ENCODE results near the gene PIP4K2A. TPM values are rescaled to one million over a fixed set of nuclear protein-coding genes. Genes with fewer than 3 reads are reported as not detected.

Gene PIP4K2A
- polyA plus RNA-seq, 2 donors: 4.0 to 6.1 TPM

DNA sequence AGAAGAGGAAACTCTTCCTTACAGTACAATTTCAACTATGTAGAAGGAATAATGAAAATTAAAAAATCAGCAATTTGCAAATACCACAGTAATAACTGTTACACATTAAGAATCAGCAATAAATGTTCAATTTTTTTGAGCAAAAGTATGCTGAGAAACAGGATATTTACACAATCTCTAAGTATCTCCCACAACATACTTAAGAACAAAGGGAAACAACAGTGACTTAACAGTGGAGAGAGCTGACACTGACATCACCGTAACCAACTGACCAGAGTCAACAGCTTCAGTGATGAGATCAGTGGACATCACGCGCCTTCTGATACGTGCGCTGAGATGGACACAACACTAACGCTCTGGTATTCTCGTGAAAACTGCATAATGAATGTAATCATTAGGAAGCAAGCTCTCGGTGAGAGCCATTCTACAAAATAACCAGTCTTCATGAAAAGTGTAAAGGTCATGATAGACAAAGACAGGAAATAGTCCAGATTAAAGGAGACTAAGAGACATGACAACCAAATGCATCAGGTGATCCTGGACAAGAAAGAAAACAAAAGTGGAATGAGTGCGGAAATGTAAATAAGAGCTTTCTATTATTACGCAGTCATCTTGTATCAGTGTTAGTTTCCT is 82.6 kb downstream of the PIP4K2A start:
- H3K4me3 ChIP-seq (ENCODE audit: low read depth in 1 of 2, low read length in 2 of 2): no peak overlapping the region
- no peak overlapping the region for H3K27ac ChIP-seq (ENCODE audit: low read depth in 2 of 2, low read length in 1 of 2)
- 83 to 85% methylated on average over 10 of the region's 10 CpGs for WGBS, 2 donors
- H3K4me1 ChIP-seq (ENCODE audit: control insufficient read depth in 2 of 2, insufficient read depth in 2 of 2, low read length in 1 of 2): peaks cover 0 to 4% of the 10 kb centered on the region in 2 donors
- no peaks in the 10 kb centered on the region for H3K27me3 ChIP-seq (ENCODE audit: control insufficient read depth in 1 of 2, insufficient read depth in 2 of 2, low read length in 2 of 2)
- no peaks in the 10 kb centered on the region for H3K9me3 ChIP-seq (ENCODE audit: control insufficient read depth in 2 of 2, insufficient read depth in 1 of 2, low read depth in 1 of 2, low read length in 1 of 2)
- H3K36me3 ChIP-seq (ENCODE audit: control insufficient read depth in 2 of 2, insufficient read depth in 2 of 2, low read length in 1 of 2): no peaks in the 10 kb centered on the region

- Histone ChIP-seq H3K27me3 (ENCODE audit: control insufficient read depth in 1 of 2, insufficient read depth in 2 of 2, low read length in 2 of 2) (no peaks in the 10 kb centered on the region), H3K36me3 (ENCODE audit: control insufficient read depth in 2 of 2, insufficient read depth in 2 of 2, low read length in 1 of 2) (no peaks in the 10 kb centered on the region), H3K4me1 (ENCODE audit: control insufficient read depth in 2 of 2, insufficient read depth in 2 of 2, low read length in 1 of 2) (peaks cover 0 to 2% of the 10 kb centered on the region in 2 donors), H3K9me3 (ENCODE audit: control insufficient read depth in 2 of 2, insufficient read depth in 1 of 2, low read depth in 1 of 2, low read length in 1 of 2) (no peaks in the 10 kb centered on the region), H3K27ac (ENCODE audit: low read depth in 2 of 2, low read length in 1 of 2) (peak overlapping the region in 1 of 2 donors; percentile 65), H3K4me3 (ENCODE audit: low read depth in 1 of 2, low read length in 2 of 2) (no peak overlapping the region)
- WGBS, 2 donors: 79 to 83% methylated on average over 3 of the region's 3 CpGs
Observed at GRCh38 chr10:22631185-22631584, 83.2 kb downstream of the PIP4K2A start.

- no peak overlapping the region for H3K4me3 ChIP-seq (ENCODE audit: low read depth in 1 of 2, low read length in 2 of 2)
- no peaks in the 10 kb centered on the region for H3K36me3 ChIP-seq (ENCODE audit: control insufficient read depth in 2 of 2, insufficient read depth in 2 of 2, low read length in 1 of 2)
- H3K4me1 ChIP-seq (ENCODE audit: control insufficient read depth in 2 of 2, insufficient read depth in 2 of 2, low read length in 1 of 2): peaks cover 0 to 2% of the 10 kb centered on the region in 2 donors
- no peaks in the 10 kb centered on the region for H3K9me3 ChIP-seq (ENCODE audit: control insufficient read depth in 2 of 2, insufficient read depth in 1 of 2, low read depth in 1 of 2, low read length in 1 of 2)
- no peaks in the 10 kb centered on the region for H3K27me3 ChIP-seq (ENCODE audit: control insufficient read depth in 1 of 2, insufficient read depth in 2 of 2, low read length in 2 of 2)
- no peak overlapping the region for H3K27ac ChIP-seq (ENCODE audit: low read depth in 2 of 2, low read length in 1 of 2)
- 72 to 77% methylated on average over 7 of the region's 7 CpGs for WGBS, 2 donors
Observed at GRCh38 chr10:22630234-22631174, 83.9 kb downstream of the PIP4K2A start.

DNA sequence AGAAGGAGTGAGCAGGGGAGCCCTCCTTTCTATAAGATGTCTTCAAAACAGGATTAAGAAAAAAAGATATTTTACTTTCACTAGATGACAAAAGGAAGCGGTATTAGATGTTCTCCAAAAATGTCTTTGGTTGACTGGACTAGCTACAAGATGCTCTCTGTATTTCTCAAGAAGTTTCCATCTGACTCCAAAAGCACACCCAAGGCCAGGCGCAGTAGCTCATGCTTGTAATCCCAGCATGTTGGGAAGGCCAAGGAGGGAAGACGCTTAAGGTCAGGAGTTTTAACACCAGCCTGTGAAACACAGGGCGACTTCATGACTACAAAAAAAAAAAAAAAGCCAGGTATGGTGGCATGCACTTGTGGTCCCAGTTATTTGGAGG is 84.5 kb downstream of the PIP4K2A start:
- no peaks in the 10 kb centered on the region for H3K9me3 ChIP-seq (ENCODE audit: control insufficient read depth in 2 of 2, insufficient read depth in 1 of 2, low read depth in 1 of 2, low read length in 1 of 2)
- H3K4me3 ChIP-seq (ENCODE audit: low read depth in 1 of 2, low read length in 2 of 2): no peak overlapping the region
- H3K36me3 ChIP-seq (ENCODE audit: control insufficient read depth in 2 of 2, insufficient read depth in 2 of 2, low read length in 1 of 2): no peaks in the 10 kb centered on the region
- 88 to 91% methylated on average over 4 of the region's 4 CpGs for whole genome bisulfite sequencing, 2 donors
- no peaks in the 10 kb centered on the region for H3K27me3 ChIP-seq (ENCODE audit: control insufficient read depth in 1 of 2, insufficient read depth in 2 of 2, low read length in 2 of 2)
- peaks cover 0 to 2% of the 10 kb centered on the region in 2 donors for H3K4me1 ChIP-seq (ENCODE audit: control insufficient read depth in 2 of 2, insufficient read depth in 2 of 2, low read length in 1 of 2)
- peak overlapping the region; percentile 14 to 15 for H3K27ac ChIP-seq (ENCODE audit: low read depth in 2 of 2, low read length in 1 of 2)

DNA sequence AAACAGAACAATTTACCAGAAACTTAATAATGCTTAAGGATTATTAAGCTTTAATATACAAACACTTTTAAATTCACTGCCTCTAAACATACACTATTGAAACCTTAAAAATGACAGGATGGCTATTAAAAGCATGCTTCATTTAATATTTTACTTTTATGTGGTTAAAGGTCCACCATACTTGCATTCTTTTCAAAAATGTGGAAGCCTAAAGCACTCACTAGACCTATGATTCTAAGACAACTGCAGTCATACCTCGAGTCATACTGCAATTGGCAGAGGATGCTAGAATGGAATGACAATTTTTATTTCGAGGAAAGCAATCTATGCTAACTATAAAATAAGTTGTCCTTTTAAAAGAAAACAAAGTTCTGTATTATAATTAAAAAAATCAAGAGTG is 85.3 kb downstream of the PIP4K2A start:
- WGBS, 2 donors: 70 to 82% methylated on average over 2 of the region's 2 CpGs
- H3K4me1 ChIP-seq (ENCODE audit: control insufficient read depth in 2 of 2, insufficient read depth in 2 of 2, low read length in 1 of 2): peaks cover 0 to 2% of the 10 kb centered on the region in 2 donors
- no peaks in the 10 kb centered on the region for H3K9me3 ChIP-seq (ENCODE audit: control insufficient read depth in 2 of 2, insufficient read depth in 1 of 2, low read depth in 1 of 2, low read length in 1 of 2)
- no peak overlapping the region for H3K27ac ChIP-seq (ENCODE audit: low read depth in 2 of 2, low read length in 1 of 2)
- H3K36me3 ChIP-seq (ENCODE audit: control insufficient read depth in 2 of 2, insufficient read depth in 2 of 2, low read length in 1 of 2): no peaks in the 10 kb centered on the region
- no peaks in the 10 kb centered on the region for H3K27me3 ChIP-seq (ENCODE audit: control insufficient read depth in 1 of 2, insufficient read depth in 2 of 2, low read length in 2 of 2)
- no peak overlapping the region for H3K4me3 ChIP-seq (ENCODE audit: low read depth in 1 of 2, low read length in 2 of 2)

DNA sequence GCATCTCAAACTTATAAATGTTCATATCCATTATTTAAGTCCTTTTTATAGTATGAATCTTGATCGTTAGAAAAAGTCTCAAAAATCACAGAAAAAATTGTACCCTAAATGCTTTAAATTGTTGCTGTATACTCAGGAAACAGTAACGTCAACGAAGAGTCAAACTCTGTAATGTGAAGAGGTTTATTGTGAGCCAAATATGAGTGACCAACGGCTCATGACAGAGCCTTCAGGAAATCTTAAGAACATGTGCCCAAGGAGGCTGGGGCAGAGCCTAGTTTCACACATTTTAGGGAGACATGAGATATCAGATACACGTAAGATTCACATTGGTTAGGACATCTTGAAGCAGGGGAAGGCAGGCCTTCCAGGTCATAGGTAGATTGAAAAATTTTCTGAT is 86.1 kb downstream of the PIP4K2A start:
- H3K9me3 ChIP-seq (ENCODE audit: control insufficient read depth in 2 of 2, insufficient read depth in 1 of 2, low read depth in 1 of 2, low read length in 1 of 2): no peaks in the 10 kb centered on the region
- no peak overlapping the region for H3K27ac ChIP-seq (ENCODE audit: low read depth in 2 of 2, low read length in 1 of 2)
- WGBS, 2 donors: 83 to 84% methylated on average over 5 of the region's 5 CpGs
- no peak overlapping the region for H3K4me3 ChIP-seq (ENCODE audit: low read depth in 1 of 2, low read length in 2 of 2)
- H3K27me3 ChIP-seq (ENCODE audit: control insufficient read depth in 1 of 2, insufficient read depth in 2 of 2, low read length in 2 of 2): no peaks in the 10 kb centered on the region
- peaks cover 0 to 6% of the 10 kb centered on the region in 2 donors for H3K4me1 ChIP-seq (ENCODE audit: control insufficient read depth in 2 of 2, insufficient read depth in 2 of 2, low read length in 1 of 2)
- no peaks in the 10 kb centered on the region for H3K36me3 ChIP-seq (ENCODE audit: control insufficient read depth in 2 of 2, insufficient read depth in 2 of 2, low read length in 1 of 2)

GRCh38 chr10:22626784-22627183 is 87.6 kb downstream of the PIP4K2A start:
- no peak overlapping the region for H3K27ac ChIP-seq (ENCODE audit: low read depth in 2 of 2, low read length in 1 of 2)
- H3K36me3 ChIP-seq (ENCODE audit: control insufficient read depth in 2 of 2, insufficient read depth in 2 of 2, low read length in 1 of 2): no peaks in the 10 kb centered on the region
- no peaks in the 10 kb centered on the region for H3K9me3 ChIP-seq (ENCODE audit: control insufficient read depth in 2 of 2, insufficient read depth in 1 of 2, low read depth in 1 of 2, low read length in 1 of 2)
- H3K4me3 ChIP-seq (ENCODE audit: low read depth in 1 of 2, low read length in 2 of 2): no peak overlapping the region
- H3K4me1 ChIP-seq (ENCODE audit: control insufficient read depth in 2 of 2, insufficient read depth in 2 of 2, low read length in 1 of 2): peaks cover 0 to 5% of the 10 kb centered on the region in 2 donors
- no peaks in the 10 kb centered on the region for H3K27me3 ChIP-seq (ENCODE audit: control insufficient read depth in 1 of 2, insufficient read depth in 2 of 2, low read length in 2 of 2)
- WGBS, 2 donors: 73 to 74% methylated on average over 2 of the region's 2 CpGs

DNA sequence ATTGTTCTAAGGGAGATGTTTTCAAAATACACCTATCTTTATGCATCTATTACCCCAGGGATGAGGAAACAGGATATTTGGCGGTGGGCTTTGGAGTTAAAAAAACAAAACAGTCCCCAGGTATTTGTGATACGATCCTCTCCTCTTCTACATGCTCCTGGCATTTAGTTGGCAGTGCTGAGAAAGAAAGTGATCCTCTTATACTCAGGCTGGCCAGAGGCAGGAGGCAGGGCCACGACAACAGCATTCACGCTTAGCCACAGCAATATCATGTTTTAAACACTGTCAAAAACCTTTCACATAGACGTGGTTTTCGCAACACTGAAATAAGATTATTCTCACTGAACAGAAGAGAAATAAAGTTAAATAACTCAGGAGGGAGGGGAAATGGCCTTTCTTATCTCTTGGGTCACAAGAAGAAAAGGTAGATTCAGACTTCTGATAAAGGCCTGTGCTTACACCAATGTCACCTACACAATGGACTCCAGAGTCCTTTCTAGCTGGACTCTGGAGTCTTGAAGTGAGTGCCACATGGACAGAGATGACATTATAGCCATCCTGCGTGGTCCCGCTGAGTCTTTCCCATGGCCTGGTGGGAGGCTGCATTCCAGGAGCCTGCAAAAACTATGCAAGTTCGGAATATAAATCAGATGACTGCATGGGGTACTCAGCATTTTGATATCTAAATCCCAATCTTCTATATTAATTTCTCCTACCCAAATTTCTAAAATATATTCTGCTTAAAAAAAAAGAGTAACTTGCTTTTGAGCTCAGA is 88.7 kb downstream of the PIP4K2A start:
- peaks cover 0 to 5% of the 10 kb centered on the region in 2 donors for H3K4me1 ChIP-seq (ENCODE audit: control insufficient read depth in 2 of 2, insufficient read depth in 2 of 2, low read length in 1 of 2)
- H3K27ac ChIP-seq (ENCODE audit: low read depth in 2 of 2, low read length in 1 of 2): peak overlapping the region in 1 of 2 donors; percentile 41

GRCh38 chr10:22624287-22624738 is 90.1 kb downstream of the PIP4K2A start:
- no peaks in the 10 kb centered on the region for H3K27me3 ChIP-seq (ENCODE audit: control insufficient read depth in 1 of 2, insufficient read depth in 2 of 2, low read length in 2 of 2)
- no peaks in the 10 kb centered on the region for H3K9me3 ChIP-seq (ENCODE audit: control insufficient read depth in 2 of 2, insufficient read depth in 1 of 2, low read depth in 1 of 2, low read length in 1 of 2)
- no peak overlapping the region for H3K4me3 ChIP-seq (ENCODE audit: low read depth in 1 of 2, low read length in 2 of 2)
- WGBS, 2 donors: 55 to 65% methylated on average over 3 of the region's 3 CpGs
- H3K27ac ChIP-seq (ENCODE audit: low read depth in 2 of 2, low read length in 1 of 2): no peak overlapping the region
- no peaks in the 10 kb centered on the region for H3K36me3 ChIP-seq (ENCODE audit: control insufficient read depth in 2 of 2, insufficient read depth in 2 of 2, low read length in 1 of 2)
- peaks cover 0 to 5% of the 10 kb centered on the region in 2 donors for H3K4me1 ChIP-seq (ENCODE audit: control insufficient read depth in 2 of 2, insufficient read depth in 2 of 2, low read length in 1 of 2)

More for the DNA sequence above, 88.7 kb downstream of the PIP4K2A start:
- Histone ChIP-seq H3K9me3 (ENCODE audit: control insufficient read depth in 2 of 2, insufficient read depth in 1 of 2, low read depth in 1 of 2, low read length in 1 of 2) (no peaks in the 10 kb centered on the region), H3K4me3 (ENCODE audit: low read depth in 1 of 2, low read length in 2 of 2) (no peak overlapping the region), H3K36me3 (ENCODE audit: control insufficient read depth in 2 of 2, insufficient read depth in 2 of 2, low read length in 1 of 2) (no peaks in the 10 kb centered on the region), H3K27me3 (ENCODE audit: control insufficient read depth in 1 of 2, insufficient read depth in 2 of 2, low read length in 2 of 2) (no peaks in the 10 kb centered on the region)
- WGBS, 2 donors: 81% methylated on average over 9 of the region's 9 CpGs

Data from esophagus (tissue), 2 donors.